Fibroblast of skin of abdomen (primary cell): ENCODE data around the gene RNPEPL1.
"Not testable (repeated sequence)": the region's sequence is repeated elsewhere in the genome, so short reads cannot be mapped to it uniquely, and the experiment has no call there.

ENCODE experiments used
- DNase-seq: peaks from one replicate; pipeline ENCODE4 v3.0.0-alpha.2; 2013

Gene RNPEPL1

GRCh38 chr2:240605867-240606743 lies 37.8 kb downstream of the RNPEPL1 start:
- no peak for DNase-seq

- DNase-seq, result no peak
These were observed 43.4 kb downstream of the RNPEPL1 start for GRCh38 chr2:240611601-240612210.

GRCh38 chr2:240613781-240614180 lies 45.5 kb downstream of the RNPEPL1 start:
- DNase-seq, result no peak

DNA sequence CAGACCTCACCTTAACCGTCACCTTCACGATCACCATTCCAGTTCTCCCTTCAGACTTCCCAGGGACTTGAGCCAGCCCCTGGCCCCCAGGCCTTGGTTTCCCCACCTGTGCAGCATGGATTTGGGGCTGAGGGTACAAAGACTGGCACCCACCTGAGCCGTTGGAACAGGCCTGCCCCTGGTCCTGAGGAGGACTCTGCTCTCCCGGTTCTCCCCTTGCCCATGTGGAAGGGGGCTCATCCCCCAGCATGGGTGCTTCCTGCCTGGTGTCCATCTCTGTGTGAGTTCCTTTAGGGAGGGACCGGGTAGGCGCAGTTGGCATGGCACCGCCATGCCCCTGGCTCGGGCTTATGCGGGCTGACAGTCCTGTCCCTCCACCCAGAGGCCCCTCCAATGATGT lies 46.1 kb downstream of the RNPEPL1 start:
- DNase-seq, result no peak

DNA sequence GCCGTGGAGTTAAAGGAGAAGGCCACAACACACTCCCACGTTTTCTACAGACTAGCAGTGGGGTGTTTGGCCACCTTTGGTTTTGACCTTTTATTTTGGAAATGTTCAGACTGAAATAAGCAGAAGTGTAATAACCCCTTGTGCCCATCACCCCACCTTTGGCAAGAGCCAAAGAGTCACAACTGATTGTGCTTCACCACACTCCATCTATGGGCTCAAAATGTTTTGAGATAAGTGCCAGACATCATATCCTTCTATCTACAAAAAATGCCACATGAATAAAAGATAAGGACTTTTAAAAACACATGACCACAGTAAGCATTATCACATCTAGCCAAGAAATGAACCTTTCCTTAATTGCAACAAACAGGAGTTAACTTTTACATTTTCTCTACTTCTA lies 47.1 kb downstream of the RNPEPL1 start:
- DNase-seq, result no peak

DNA sequence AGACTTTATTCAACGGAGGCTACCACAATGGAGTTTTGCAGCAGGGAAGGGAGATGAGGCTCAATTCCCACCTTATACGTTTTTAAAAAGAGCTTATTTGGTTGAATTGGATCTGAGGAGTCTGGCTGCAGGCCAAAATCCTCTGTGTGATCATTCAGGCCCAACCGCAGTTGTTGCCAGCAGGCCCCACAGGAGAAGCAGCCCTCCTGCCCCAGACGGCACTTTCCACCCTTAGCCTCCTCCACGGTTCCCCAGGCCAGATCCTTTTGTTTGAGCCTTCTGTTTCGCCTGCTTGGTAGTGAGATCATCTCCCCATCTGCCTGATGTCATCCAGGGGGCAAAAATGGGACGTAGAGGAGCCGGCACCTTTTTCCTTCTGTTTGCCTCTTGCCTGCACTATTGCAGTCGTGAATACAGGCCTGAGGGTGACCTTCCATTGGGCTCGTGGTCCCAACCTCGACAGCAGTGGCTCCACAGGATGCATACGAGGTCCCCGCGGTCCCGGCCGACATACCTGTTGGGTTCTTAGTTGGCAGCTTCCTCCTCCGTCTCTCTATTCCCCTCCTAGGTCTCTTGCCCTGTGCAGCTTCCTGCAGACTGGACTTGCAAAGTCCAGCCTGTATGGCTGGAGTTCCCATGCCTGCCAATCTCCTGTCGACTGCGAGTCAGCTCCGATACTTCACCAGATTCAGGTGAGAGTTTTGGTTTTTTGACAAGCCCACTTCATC lies 47.7 kb downstream of the RNPEPL1 start:
- DNase-seq, result no peak

DNA sequence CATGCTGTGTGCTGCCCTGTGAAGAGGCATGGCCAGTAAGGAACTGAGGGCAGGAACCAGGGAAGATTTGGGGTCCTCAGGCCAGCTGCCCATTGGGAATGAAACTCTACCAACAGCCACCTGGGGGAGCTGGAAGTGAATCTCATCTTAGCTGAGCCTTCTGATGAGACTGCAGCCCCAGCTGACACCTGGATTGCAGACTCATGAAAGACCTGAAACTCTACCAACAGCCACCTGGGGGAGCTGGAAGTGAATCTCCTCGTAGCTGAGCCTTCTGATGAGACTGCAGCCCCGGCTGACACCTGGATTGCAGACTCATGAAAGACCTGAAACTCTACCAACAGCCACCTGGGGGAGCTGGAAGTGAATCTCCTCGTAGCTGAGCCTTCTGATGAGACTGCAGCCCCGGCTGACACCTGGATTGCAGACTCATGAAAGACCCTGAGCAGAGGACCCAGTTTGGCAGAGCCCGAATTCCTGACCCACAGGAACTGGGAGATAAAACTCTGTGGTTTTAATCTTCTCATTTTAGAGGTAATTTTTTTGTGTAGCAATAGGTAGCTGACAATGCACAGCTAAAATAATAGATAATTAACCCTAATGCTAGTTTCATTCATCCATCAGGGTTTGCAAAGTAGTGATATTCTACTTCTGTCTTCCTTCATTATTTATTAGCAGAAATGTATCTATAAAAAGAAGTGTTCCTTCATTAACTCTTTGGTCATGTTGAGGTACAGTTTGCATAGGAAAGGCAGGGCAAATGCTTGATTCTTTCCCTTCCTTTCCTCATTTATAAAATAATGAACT lies 48.8 kb downstream of the RNPEPL1 start:
- not testable (repeated sequence) for DNase-seq

GRCh38 chr2:240618776-240619175 lies 50.5 kb downstream of the RNPEPL1 start:
- no peak for DNase-seq

GRCh38 chr2:240619506-240620148 lies 51.3 kb downstream of the RNPEPL1 start:
- no peak for DNase-seq

- no peak for DNase-seq
These were observed 52.0 kb downstream of the RNPEPL1 start for GRCh38 chr2:240620149-240620731.

- DNase-seq, result no peak
These were observed 52.6 kb downstream of the RNPEPL1 start for GRCh38 chr2:240620859-240621258.

GRCh38 chr2:240622060-240622411 lies 53.8 kb downstream of the RNPEPL1 start:
- no peak for DNase-seq

- DNase-seq, result no peak
These were observed 54.4 kb downstream of the RNPEPL1 start for GRCh38 chr2:240622531-240623235.

GRCh38 chr2:240623531-240624010 lies 55.3 kb downstream of the RNPEPL1 start:
- no peak for DNase-seq

GRCh38 chr2:240624011-240624949 lies 56.0 kb downstream of the RNPEPL1 start:
- no peak for DNase-seq

DNA sequence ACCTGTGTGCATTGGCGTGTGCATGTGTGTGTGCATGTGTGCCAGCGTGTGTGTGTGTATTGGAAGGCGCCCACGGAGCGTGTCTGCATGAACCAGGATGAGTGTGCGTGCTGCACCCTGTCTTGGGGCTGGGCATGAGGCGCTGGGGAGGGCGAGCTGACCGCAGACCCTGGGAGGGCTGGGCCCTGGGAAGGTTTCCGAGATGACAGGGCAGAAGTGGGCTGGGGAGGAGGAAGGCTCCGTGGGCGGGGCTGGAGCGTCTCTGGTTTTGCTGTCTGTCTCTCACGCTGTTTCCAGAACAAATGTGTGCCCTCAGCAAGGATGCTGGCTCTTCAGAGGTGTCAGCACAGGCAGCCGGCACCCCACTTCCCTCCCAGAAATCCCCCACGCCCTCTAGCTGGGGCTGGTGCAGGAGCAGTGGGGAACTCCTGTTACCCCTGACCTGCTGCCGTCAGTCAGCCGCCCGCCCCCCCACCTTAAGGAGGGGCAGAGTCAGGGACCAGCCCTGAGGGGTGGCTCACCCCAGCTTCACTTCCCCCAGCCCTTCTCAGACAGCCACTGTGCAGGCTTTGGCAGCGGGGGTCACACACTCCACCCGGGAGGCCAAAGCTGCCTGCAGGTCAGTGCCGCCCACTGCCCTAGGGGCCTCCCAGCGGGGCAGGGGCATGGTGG lies 56.8 kb downstream of the RNPEPL1 start, which contains the start of gene GPR35:
Gene GPR35, plus strand, starts transcription at position 531 of the 672 bp plus-strand sequence. CDS start 4,473 bp downstream, outside the sequence.
- DNase-seq, result peak; percentile 85

- DNase-seq, result peak; percentile 6
These were observed 58.4 kb downstream of the RNPEPL1 start for GRCh38 chr2:240626531-240627300.
